ENCODE measurements around the gene GAB2. TPM values are rescaled to one million over a fixed set of nuclear protein-coding genes. Genes with fewer than 3 reads are reported as not detected.

The GAB2 gene
- total and polyA plus RNA-seq, 8 donors = 18.8 to 59.6 (median 19.7) TPM

DNA sequence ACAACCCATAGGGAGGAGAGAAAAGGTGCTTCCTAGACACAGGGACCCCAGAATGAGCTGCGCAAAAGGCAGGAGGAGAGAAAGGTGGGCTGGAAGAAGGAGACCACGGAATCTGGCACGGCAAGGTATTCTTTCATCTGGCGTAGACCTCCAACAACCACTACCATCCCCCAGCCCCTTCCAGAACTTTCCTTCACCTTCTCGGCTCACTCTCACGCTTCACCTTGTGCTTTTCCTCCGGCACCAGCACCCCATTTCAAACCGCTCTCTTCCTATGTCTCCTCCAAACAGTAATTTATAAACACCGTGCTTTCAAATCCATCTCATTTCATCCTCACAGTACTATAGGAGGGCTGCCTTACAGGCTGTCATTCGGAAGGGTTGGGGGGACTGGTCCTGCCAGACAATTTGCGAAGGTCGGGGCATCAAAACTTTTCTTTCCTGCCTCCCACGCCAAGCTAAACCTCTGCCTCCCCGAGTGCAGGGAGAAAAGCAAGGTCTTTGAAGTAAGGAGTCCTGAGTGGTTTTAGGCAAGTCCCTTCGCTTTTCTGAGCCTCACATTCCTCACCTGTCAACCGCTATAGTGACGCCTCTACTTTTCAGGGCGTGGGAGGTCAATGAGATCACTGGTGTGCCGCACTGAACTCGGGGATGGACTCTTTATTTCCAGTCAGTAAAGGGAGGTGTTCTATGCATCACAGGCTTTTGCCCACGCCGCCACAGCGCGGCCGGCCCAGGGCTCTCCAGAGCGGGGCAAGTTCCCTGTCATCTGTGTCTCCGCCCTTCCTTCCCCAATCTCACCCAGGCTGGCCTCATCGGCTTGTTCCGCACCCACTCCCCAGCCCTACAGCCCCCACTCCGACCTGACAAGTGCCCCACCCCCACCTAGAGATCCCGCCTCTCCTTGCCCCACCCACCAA is 230.0 kb downstream of the GAB2 start:
- H3K9me3 ChIP-seq = no peaks in the 10 kb centered on the region
- ATAC-seq (no peak), DNase-seq (peak in 1 of 4 donors; percentile 92)
- TF ChIP-seq, protein P1, sequence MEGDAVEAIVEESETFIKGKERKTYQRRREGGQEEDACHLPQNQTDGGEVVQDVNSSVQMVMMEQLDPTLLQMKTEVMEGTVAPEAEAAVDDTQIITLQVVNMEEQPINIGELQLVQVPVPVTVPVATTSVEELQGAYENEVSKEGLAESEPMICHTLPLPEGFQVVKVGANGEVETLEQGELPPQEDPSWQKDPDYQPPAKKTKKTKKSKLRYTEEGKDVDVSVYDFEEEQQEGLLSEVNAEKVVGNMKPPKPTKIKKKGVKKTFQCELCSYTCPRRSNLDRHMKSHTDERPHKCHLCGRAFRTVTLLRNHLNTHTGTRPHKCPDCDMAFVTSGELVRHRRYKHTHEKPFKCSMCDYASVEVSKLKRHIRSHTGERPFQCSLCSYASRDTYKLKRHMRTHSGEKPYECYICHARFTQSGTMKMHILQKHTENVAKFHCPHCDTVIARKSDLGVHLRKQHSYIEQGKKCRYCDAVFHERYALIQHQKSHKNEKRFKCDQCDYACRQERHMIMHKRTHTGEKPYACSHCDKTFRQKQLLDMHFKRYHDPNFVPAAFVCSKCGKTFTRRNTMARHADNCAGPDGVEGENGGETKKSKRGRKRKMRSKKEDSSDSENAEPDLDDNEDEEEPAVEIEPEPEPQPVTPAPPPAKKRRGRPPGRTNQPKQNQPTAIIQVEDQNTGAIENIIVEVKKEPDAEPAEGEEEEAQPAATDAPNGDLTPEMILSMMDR (IDR thresholded peaks at IDR 0.05) = no peak
- peak overlapping the region; percentile 87 to 96 for H3K4me3 ChIP-seq
- H3K27ac ChIP-seq = peak overlapping the region; percentile 76 to 83
- no peaks in the 10 kb centered on the region for H3K27me3 ChIP-seq
- no peaks in the 10 kb centered on the region for H3K36me3 ChIP-seq
- peaks cover 9 to 50% of the 10 kb centered on the region in 2 donors for H3K4me1 ChIP-seq
- intact Hi-C loops (cut with DNase I) = no loop called here

DNA sequence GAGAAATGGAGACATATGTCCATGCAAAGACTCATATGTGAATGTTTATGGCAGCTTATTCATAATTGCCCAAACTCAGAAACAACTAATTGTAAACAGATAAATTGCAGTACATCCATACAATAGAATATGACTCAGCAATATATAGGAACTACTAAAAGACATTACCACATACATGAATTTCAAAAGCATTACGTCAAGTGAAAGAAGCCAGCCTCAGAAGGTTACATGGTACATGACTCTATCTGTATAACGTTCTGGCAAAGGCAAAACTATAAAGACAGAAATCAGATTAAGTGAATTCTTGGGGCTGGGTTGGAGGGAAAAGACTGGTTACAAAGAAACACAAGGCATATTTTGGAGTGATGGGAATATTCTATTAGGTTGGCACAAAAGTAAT is 236.4 kb downstream of the GAB2 start:
- no peaks in the 10 kb centered on the region for H3K9me3 ChIP-seq
- no peak for DNase-seq
- intact Hi-C loops (cut with DNase I) = no loop called here
- no peak overlapping the region for H3K4me3 ChIP-seq
- peaks cover 0 to 16% of the 10 kb centered on the region in 2 donors for H3K4me1 ChIP-seq
- ATAC-seq = no peak
- no peaks in the 10 kb centered on the region for H3K27me3 ChIP-seq
- peaks cover 0 to 10% of the 10 kb centered on the region in 2 donors for H3K36me3 ChIP-seq
- peak overlapping the region in 1 of 2 donors; percentile 5 for H3K27ac ChIP-seq
- TF ChIP-seq, protein P1 (IDR thresholded peaks at IDR 0.05) = no peak

GRCh38 chr11:78180751-78181150 is 236.9 kb downstream of the GAB2 start:
- ATAC-seq = no peak
- TF ChIP-seq, protein P1 (IDR thresholded peaks at IDR 0.05) = no peak

GRCh38 chr11:78179459-78180071 is 238.1 kb downstream of the GAB2 start:
- H3K9me3 ChIP-seq = no peaks in the 10 kb centered on the region
- H3K27ac ChIP-seq = no peak overlapping the region
- peaks cover 0 to 11% of the 10 kb centered on the region in 2 donors for H3K36me3 ChIP-seq
- no peak overlapping the region for H3K4me3 ChIP-seq
- TF ChIP-seq, protein P1 (IDR thresholded peaks at IDR 0.05) = no peak
- no peaks in the 10 kb centered on the region for H3K27me3 ChIP-seq
- peak; percentile 72 for ATAC-seq
- intact Hi-C loops (cut with DNase I) = no loop called here
- no peak for DNase-seq
- H3K4me1 ChIP-seq = peaks cover 0 to 7% of the 10 kb centered on the region in 2 donors

More at GRCh38 chr11:78180751-78181150, 236.9 kb downstream of the GAB2 start:
- Histone ChIP-seq H3K27ac (peak overlapping the region in 1 of 2 donors; percentile 5), H3K27me3 (no peaks in the 10 kb centered on the region), H3K36me3 (peaks cover 0 to 10% of the 10 kb centered on the region in 2 donors), H3K4me3 (no peak overlapping the region), H3K9me3 (no peaks in the 10 kb centered on the region), H3K4me1 (peaks cover 0 to 12% of the 10 kb centered on the region in 2 donors)
- no peak for DNase-seq
- intact Hi-C loops (cut with DNase I) = no loop called here

DNA sequence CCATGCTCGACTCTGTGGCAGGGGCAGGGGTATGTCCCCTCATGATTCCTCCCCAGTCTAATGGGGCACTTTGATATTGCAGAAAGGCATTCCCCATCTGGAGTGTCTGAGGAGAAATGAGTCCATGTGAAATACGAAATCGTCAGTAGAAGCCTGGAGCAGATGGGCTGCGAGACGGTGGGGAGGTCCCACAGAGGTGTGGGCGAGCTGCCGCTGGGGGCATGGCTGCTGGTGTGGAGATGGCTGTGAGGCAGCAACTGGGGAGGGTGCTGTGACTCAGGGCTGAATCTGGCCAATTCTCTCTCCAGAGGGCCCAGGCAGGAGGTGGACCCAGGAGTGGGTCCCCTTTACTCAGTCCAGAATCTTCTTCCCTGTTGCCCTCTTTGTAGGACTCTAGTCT is 240.4 kb downstream of the GAB2 start:
- Histone ChIP-seq H3K27ac (no peak overlapping the region), H3K27me3 (no peaks in the 10 kb centered on the region), H3K4me1 (peaks cover 0 to 7% of the 10 kb centered on the region in 2 donors), H3K4me3 (no peak overlapping the region), H3K36me3 (peaks cover 0 to 34% of the 10 kb centered on the region in 2 donors), H3K9me3 (no peaks in the 10 kb centered on the region)
- TF ChIP-seq, protein P1 (IDR thresholded peaks at IDR 0.05) = no peak
- no peak for ATAC-seq
- DNase-seq = no peak
- intact Hi-C loops (cut with DNase I) = no loop called here

Measured in left lung (tissue), 10 donors.